ENCODE measurements around the gene SARS1.

GRCh38 chr1:109277434-109278204, 63.9 kb downstream of the SARS1 start:
- TF ChIP-seq, protein P1, sequence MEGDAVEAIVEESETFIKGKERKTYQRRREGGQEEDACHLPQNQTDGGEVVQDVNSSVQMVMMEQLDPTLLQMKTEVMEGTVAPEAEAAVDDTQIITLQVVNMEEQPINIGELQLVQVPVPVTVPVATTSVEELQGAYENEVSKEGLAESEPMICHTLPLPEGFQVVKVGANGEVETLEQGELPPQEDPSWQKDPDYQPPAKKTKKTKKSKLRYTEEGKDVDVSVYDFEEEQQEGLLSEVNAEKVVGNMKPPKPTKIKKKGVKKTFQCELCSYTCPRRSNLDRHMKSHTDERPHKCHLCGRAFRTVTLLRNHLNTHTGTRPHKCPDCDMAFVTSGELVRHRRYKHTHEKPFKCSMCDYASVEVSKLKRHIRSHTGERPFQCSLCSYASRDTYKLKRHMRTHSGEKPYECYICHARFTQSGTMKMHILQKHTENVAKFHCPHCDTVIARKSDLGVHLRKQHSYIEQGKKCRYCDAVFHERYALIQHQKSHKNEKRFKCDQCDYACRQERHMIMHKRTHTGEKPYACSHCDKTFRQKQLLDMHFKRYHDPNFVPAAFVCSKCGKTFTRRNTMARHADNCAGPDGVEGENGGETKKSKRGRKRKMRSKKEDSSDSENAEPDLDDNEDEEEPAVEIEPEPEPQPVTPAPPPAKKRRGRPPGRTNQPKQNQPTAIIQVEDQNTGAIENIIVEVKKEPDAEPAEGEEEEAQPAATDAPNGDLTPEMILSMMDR (conservative IDR thresholded peaks at IDR 0.05; ENCODE audit: low read length), result peak; percentile 92
- no peak for TF ChIP-seq EZH2phosphoT487 (IDR thresholded peaks at IDR 0.05; ENCODE audit: borderline replicate concordance, low read depth, low read length)
